Skin of body (tissue), 2 donors: ENCODE measurements around the gene MMP21. TPM values are rescaled to one million over a fixed set of nuclear protein-coding genes. Genes with fewer than 3 reads are reported as not detected.

Experiments used
- DNase-seq: peaks from one replicate; lab custom pipeline; 2025; lab: John Stamatoyannopoulos, UW
- total RNA-seq: library from RNA; depleted of rRNA; stranded (reverse); fragments of >200 nt; gene quantifications from one replicate; pipeline ENCODE4 v1.2.3, GENCODE V29; 2014

Gene MMP21
- total RNA-seq, 1 donor from 2014 or later = 0.20 TPM

- no peak for DNase-seq
These were observed 9.8 kb downstream of the MMP21 start for GRCh38 chr10:125765835-125766234.

GRCh38 chr10:125762692-125763648, 12.7 kb downstream of the MMP21 start:
- no peak for DNase-seq

- no peak for DNase-seq
These were observed 13.7 kb downstream of the MMP21 start for GRCh38 chr10:125761961-125762360.

- no peak for DNase-seq
These were observed 17.9 kb downstream of the MMP21 start for GRCh38 chr10:125757742-125758141.

GRCh38 chr10:125756853-125757487, 18.7 kb downstream of the MMP21 start:
- no peak for DNase-seq

GRCh38 chr10:125756196-125756595, 19.4 kb downstream of the MMP21 start:
- DNase-seq = no peak

- DNase-seq = no peak
These were observed 28.2 kb downstream of the MMP21 start for GRCh38 chr10:125747417-125747816.

- no peak for DNase-seq
These were observed 30.7 kb downstream of the MMP21 start for GRCh38 chr10:125744909-125745308.

- no peak for DNase-seq
These were observed 33.2 kb downstream of the MMP21 start for GRCh38 chr10:125742465-125742864.

- no peak for DNase-seq
These were observed 35.5 kb downstream of the MMP21 start for GRCh38 chr10:125739994-125740679.

- DNase-seq = no peak
These were observed 37.4 kb downstream of the MMP21 start for GRCh38 chr10:125738206-125738605.

- DNase-seq = no peak
These were observed 40.8 kb downstream of the MMP21 start for GRCh38 chr10:125734823-125735222.

GRCh38 chr10:125734148-125734547, 41.5 kb downstream of the MMP21 start:
- DNase-seq = no peak

- DNase-seq = no peak
These were observed 48.2 kb downstream of the MMP21 start for GRCh38 chr10:125727436-125727835.

GRCh38 chr10:125726914-125727313, 48.7 kb downstream of the MMP21 start:
- DNase-seq = no peak

GRCh38 chr10:125722811-125723210, 52.8 kb downstream of the MMP21 start:
- no peak for DNase-seq

GRCh38 chr10:125721035-125721434, 54.6 kb downstream of the MMP21 start:
- DNase-seq = no peak

- no peak for DNase-seq
These were observed 55.6 kb downstream of the MMP21 start for GRCh38 chr10:125720002-125720382.

GRCh38 chr10:125719173-125720001, 56.2 kb downstream of the MMP21 start, which contains the start of gene EDRF1:
Gene EDRF1, plus strand, starts transcription at chr10:125719709. Its CDS starts 99 bp downstream, at chr10:125719808.
- DNase-seq = peak; percentile 99
